Astrocyte of the spinal cord (primary cell): ENCODE results near the gene USP49.

Source experiments
- DNase-seq: peaks from one replicate; pipeline ENCODE4 v3.0.0; 2011; ENCODE audit warnings: low read depth, low spot score
- H3K4me3 ChIP-seq: 2 replicates; pipeline ENCODE4 v1.5.1; 2011; ENCODE audit warnings: low read depth, mild to moderate bottlenecking, low read length, moderate library complexity
- CTCF ChIP-seq: IDR thresholded peaks from 2 replicates; pipeline ENCODE4 v1.5.1; 2012; ENCODE audit warnings: low read depth, mild to moderate bottlenecking, low read length, inconsistent platforms
- in situ Hi-C: cut with HindIII; loops from 2 replicates; pipeline ENCODE4 v1.10.0; 2017; ENCODE audit warnings: low sequenced_read_pairs

USP49 gene

GRCh38 chr6:41822021-41822420 is 73.2 kb downstream of the USP49 start:
- in situ Hi-C loops = no loop called here
- no peak for TF ChIP-seq CTCF
- no peak for DNase-seq
- no peak overlapping the region for H3K4me3 ChIP-seq

DNA sequence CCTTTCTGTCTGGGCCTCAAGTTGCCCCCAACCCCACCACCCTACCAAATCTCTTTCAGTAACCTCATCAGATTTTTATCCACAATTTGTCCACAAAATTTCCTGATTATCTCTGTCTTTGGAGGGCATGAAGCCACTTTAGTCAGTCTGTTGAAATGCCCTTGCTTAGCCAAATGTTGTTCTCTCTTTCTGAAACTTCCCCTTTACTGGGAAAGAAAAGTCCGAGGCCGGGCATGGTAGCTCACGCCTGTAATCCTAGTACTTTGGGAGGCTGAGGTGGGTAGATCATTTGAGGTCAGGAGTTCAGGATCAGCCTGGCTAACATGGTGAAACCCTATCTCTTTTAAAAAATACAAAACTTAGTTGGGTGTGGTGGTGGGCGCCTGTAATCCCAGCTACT is 73.9 kb downstream of the USP49 start:
- no peak for TF ChIP-seq CTCF
- DNase-seq = no peak
- no peak overlapping the region for H3K4me3 ChIP-seq
- in situ Hi-C loops = no loop called here

GRCh38 chr6:41818271-41819054 is 76.7 kb downstream of the USP49 start:
- no peak overlapping the region for H3K4me3 ChIP-seq
- no peak for TF ChIP-seq CTCF
- in situ Hi-C loops = no loop called here
- DNase-seq = no peak

GRCh38 chr6:41815587-41815986 is 79.6 kb downstream of the USP49 start:
- no peak for TF ChIP-seq CTCF
- H3K4me3 ChIP-seq = no peak overlapping the region
- no peak for DNase-seq
- in situ Hi-C loops = no loop called here

GRCh38 chr6:41814629-41815028 is 80.5 kb downstream of the USP49 start:
- no peak for DNase-seq
- no peak overlapping the region for H3K4me3 ChIP-seq
- in situ Hi-C loops = no loop called here
- TF ChIP-seq CTCF = no peak

GRCh38 chr6:41813956-41814355 is 81.2 kb downstream of the USP49 start:
- H3K4me3 ChIP-seq = no peak overlapping the region
- DNase-seq = no peak
- no peak for TF ChIP-seq CTCF
- in situ Hi-C loops = no loop called here
